Measurements from ENCODE around the gene PLEKHA7.

PLEKHA7 gene

GRCh38 chr11:16789560-16790485, 224.4 kb downstream of the PLEKHA7 start:
- H3K27ac ChIP-seq: no peak overlapping the region
- no peak for TF ChIP-seq ZFX (IDR thresholded peaks at IDR 0.05)
- TF ChIP-seq, protein P1, sequence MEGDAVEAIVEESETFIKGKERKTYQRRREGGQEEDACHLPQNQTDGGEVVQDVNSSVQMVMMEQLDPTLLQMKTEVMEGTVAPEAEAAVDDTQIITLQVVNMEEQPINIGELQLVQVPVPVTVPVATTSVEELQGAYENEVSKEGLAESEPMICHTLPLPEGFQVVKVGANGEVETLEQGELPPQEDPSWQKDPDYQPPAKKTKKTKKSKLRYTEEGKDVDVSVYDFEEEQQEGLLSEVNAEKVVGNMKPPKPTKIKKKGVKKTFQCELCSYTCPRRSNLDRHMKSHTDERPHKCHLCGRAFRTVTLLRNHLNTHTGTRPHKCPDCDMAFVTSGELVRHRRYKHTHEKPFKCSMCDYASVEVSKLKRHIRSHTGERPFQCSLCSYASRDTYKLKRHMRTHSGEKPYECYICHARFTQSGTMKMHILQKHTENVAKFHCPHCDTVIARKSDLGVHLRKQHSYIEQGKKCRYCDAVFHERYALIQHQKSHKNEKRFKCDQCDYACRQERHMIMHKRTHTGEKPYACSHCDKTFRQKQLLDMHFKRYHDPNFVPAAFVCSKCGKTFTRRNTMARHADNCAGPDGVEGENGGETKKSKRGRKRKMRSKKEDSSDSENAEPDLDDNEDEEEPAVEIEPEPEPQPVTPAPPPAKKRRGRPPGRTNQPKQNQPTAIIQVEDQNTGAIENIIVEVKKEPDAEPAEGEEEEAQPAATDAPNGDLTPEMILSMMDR (conservative IDR thresholded peaks at IDR 0.05): no peak

DNA sequence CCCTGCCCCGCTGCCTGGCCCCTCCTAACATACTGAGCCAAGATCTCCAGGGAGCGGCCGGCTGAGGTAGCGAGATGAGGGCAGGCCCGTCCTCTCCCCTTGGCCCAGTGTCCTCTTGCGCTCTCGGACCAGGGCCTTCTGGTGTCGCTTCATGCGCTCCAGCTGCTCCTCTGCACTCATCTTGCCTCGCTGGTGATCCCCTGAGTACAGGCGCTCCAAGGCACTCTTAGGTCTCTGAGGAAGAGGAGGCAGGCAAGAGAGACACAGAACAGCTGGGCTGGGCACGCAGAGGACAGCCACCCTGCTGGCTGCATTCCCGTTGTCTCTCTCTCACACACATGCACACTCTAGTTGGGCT, 225.2 kb downstream of the PLEKHA7 start:
- TF ChIP-seq, protein P1 (conservative IDR thresholded peaks at IDR 0.05): no peak
- TF ChIP-seq ZFX (IDR thresholded peaks at IDR 0.05): no peak
- H3K27ac ChIP-seq: no peak overlapping the region

- no peak overlapping the region for H3K27ac ChIP-seq
- no peak for TF ChIP-seq ZFX (IDR thresholded peaks at IDR 0.05)
- TF ChIP-seq, protein P1 (conservative IDR thresholded peaks at IDR 0.05): peak; percentile 99
Observed at GRCh38 chr11:16788141-16789062, 225.8 kb downstream of the PLEKHA7 start.

- no peak overlapping the region for H3K27ac ChIP-seq
- TF ChIP-seq ZFX (IDR thresholded peaks at IDR 0.05): no peak
- TF ChIP-seq, protein P1 (conservative IDR thresholded peaks at IDR 0.05): no peak
Observed at GRCh38 chr11:16787035-16787742, 227.0 kb downstream of the PLEKHA7 start.

DNA sequence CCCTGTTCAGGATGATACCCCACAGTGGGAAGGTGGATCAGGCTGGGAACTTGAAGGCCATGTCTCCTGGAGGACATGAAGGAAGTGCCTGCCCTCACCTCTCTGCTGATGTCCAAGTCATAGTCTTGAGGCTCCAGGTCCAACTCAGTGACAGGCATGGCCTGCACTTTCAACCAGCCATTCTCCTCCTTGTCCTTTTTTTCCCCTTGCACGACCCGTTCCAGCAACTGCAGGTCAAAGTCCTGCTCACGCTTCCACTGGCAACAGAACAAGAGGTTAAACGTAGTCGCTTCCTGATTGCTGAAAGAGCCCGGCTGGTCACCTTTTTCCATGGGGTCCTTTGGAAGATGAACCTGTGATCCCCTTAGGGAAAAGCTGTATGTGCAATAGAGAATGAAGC, 228.1 kb downstream of the PLEKHA7 start:
- TF ChIP-seq ZFX (IDR thresholded peaks at IDR 0.05): no peak
- TF ChIP-seq, protein P1 (conservative IDR thresholded peaks at IDR 0.05): no peak
- no peak overlapping the region for H3K27ac ChIP-seq

DNA sequence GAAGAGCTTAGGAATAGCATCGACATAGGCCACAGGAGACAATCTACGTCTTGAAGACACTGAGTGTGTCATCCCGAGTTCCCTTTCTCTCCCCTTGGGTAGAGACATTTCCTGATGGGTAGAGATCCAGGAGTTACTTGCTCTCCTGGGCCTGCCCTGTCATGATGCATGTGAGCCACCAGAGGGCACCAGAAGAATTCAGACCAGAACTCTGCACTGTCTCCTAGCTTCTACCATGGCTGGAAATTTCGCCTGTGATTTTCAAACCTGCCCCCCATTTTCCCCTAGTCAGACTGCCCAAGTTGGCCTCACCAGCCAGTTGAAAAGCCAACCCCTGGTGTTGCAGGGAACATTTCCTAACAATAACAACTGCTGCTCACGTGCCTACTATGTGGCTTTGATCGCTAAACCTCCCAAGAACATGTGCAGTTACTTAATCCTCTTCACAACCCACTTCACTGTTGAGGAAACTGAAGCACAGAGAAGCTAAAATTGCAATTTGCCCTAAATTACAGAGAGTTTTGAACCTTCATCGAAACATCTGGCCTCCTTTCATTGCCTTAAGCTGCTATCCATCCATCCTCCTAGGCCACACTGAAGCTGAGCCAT, 228.6 kb downstream of the PLEKHA7 start:
- no peak overlapping the region for H3K27ac ChIP-seq
- TF ChIP-seq, protein P1 (conservative IDR thresholded peaks at IDR 0.05): peak; percentile 94
- no peak for TF ChIP-seq ZFX (IDR thresholded peaks at IDR 0.05)
